Astrocyte of the cerebellum (primary cell): Measurements from ENCODE around the gene MTRF1.
A peak's percentile ranks its signal among the peaks of the same experiment; 100 is the strongest.

Source experiments
- DNase-seq: peaks from one replicate; pipeline ENCODE4 v3.0.0-alpha.2; 2011; ENCODE audit warnings: low read depth
- H3K4me3 ChIP-seq: 2 replicates; pipeline ENCODE4 v1.5.1; 2011; ENCODE audit warnings: mild to moderate bottlenecking, low read depth, low read length, moderate library complexity
- in situ Hi-C: cut with HindIII; loops from 2 replicates; pipeline ENCODE4 v1.10.0; 2017; ENCODE audit warnings: low sequenced_read_pairs
- TF ChIP-seq, protein P1 (sequence below): IDR thresholded peaks from 2 replicates; pipeline ENCODE4 v1.5.1; 2012; ENCODE audit warnings: low read length, low read depth, moderate library complexity, mild to moderate bottlenecking; ENCODE audit errors: missing control alignments

The MTRF1 gene

GRCh38 chr13:41276824-41277223, 13.4 kb upstream of the MTRF1 start:
- no peak overlapping the region for H3K4me3 ChIP-seq
- in situ Hi-C loops, result no loop called here
- TF ChIP-seq, protein P1, sequence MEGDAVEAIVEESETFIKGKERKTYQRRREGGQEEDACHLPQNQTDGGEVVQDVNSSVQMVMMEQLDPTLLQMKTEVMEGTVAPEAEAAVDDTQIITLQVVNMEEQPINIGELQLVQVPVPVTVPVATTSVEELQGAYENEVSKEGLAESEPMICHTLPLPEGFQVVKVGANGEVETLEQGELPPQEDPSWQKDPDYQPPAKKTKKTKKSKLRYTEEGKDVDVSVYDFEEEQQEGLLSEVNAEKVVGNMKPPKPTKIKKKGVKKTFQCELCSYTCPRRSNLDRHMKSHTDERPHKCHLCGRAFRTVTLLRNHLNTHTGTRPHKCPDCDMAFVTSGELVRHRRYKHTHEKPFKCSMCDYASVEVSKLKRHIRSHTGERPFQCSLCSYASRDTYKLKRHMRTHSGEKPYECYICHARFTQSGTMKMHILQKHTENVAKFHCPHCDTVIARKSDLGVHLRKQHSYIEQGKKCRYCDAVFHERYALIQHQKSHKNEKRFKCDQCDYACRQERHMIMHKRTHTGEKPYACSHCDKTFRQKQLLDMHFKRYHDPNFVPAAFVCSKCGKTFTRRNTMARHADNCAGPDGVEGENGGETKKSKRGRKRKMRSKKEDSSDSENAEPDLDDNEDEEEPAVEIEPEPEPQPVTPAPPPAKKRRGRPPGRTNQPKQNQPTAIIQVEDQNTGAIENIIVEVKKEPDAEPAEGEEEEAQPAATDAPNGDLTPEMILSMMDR, result no peak
- DNase-seq, result no peak

DNA sequence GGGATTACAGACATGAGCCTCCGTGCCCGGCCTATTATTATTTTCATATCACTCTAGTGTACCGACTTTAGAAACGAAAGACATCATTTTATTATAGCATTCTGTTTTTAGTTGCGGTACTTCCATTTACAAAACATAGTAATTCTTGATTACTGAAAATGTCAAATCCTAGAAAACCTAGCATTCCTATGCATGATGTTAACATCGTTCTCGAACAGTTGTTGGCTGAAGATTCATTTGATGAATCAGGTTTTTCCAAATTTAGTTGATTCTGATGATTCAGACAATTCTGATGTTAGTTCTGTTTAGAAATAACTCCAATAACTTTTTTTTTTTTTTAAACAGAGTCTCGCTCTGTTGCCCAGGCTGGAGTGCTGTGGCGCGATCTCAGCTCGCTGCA, 11.5 kb upstream of the MTRF1 start:
- in situ Hi-C loops, result no loop called here
- H3K4me3 ChIP-seq, result no peak overlapping the region
- TF ChIP-seq, protein P1, result no peak
- DNase-seq, result no peak

- in situ Hi-C loops, result no loop called here
- DNase-seq, result no peak
- H3K4me3 ChIP-seq, result no peak overlapping the region
- TF ChIP-seq, protein P1, result no peak
Measured at GRCh38 chr13:41273831-41274441, 10.6 kb upstream of the MTRF1 start.

DNA sequence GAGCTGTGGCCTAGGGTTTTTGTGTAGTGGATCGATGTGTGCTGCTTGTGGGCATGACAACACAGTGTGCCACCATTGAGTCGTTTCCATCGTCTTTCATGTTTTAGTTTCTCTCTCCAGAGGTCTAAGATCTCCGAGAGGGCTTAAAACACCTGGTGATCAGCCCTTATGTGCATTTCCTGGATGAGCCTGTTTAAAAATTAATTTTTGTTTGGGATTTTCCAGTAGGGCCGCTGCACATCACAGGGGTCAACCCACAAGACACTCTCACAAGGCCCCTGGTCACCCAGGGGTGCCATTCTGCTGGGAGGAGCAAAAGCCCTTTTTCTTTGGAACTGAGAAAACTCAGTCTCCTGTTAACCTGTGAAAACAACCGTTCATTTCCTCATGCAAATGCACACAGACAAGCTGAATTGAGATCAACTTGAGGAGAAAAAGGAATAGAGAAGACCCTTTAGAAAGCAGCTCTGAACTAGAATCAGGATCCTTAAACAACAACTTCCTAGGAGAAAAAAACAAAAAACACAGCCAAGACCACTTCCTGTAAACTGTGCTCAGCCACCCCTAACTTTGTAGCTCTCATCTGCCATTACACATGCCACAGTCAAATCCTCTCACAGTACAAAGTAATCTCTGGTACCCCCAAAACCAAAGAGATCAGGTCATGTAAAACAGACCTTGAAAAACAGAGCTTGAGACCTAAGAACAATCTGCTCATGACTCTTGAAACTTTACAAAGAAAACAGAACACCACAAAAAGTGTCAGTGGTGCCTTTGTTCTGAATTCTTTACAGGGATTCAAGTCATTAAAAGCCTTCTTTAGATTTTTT, 8.3 kb upstream of the MTRF1 start:
- TF ChIP-seq, protein P1, result no peak
- H3K4me3 ChIP-seq, result no peak overlapping the region
- in situ Hi-C loops, result no loop called here
- no peak for DNase-seq

- in situ Hi-C loops, result no loop called here
- TF ChIP-seq, protein P1, result no peak
- H3K4me3 ChIP-seq, result no peak overlapping the region
- DNase-seq, result no peak
Measured at GRCh38 chr13:41268764-41269163, 5.4 kb upstream of the MTRF1 start.

DNA sequence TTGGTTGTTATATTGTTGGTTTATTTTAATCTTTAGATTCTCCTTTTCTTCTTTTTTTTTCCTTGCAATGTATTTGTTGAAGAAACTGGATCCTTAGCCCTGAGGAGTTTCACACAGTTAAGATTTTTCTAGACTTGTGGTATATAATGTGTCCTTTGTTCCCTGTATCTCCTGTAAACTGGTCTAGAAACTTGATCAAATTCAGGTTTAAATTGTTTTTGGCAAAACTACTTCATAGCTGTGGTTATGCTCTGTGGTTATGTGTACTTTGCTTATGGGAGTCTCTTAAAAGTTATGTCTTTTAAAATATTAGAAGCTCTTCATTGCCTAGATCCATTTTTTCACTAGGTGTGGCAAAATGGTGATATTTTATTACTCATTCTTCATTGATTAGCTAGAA, 3.7 kb upstream of the MTRF1 start:
- TF ChIP-seq, protein P1, result no peak
- no peak overlapping the region for H3K4me3 ChIP-seq
- in situ Hi-C loops, result no loop called here
- peak; percentile 34 for DNase-seq
